ENCODE data around the gene PALLD. TPM values are rescaled to one million over a fixed set of nuclear protein-coding genes. Genes with fewer than 3 reads are reported as not detected.

PALLD gene
- total RNA-seq, 1 experiment from 2014 or later, result 166 TPM

DNA sequence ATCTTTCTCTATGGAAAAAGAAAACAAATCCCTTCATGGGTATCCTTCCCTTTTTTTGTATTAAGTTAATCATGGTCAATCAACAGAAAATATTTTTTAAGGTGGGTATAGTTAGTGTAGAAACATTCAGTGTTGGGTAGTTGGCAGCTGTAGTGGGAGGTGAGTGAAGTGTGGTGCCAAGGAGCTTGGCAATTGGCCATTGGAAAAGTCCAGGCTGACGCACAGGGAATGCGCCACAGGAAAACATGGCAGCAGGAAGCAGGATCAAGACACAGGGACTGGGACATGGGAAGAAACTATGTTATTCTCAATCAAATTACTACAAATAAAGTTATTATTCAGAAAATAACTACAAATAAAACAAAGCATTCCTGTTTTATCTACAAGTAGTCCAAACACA, 20.0 kb downstream of the PALLD start (continued):
- TF ChIP-seq, protein P1, sequence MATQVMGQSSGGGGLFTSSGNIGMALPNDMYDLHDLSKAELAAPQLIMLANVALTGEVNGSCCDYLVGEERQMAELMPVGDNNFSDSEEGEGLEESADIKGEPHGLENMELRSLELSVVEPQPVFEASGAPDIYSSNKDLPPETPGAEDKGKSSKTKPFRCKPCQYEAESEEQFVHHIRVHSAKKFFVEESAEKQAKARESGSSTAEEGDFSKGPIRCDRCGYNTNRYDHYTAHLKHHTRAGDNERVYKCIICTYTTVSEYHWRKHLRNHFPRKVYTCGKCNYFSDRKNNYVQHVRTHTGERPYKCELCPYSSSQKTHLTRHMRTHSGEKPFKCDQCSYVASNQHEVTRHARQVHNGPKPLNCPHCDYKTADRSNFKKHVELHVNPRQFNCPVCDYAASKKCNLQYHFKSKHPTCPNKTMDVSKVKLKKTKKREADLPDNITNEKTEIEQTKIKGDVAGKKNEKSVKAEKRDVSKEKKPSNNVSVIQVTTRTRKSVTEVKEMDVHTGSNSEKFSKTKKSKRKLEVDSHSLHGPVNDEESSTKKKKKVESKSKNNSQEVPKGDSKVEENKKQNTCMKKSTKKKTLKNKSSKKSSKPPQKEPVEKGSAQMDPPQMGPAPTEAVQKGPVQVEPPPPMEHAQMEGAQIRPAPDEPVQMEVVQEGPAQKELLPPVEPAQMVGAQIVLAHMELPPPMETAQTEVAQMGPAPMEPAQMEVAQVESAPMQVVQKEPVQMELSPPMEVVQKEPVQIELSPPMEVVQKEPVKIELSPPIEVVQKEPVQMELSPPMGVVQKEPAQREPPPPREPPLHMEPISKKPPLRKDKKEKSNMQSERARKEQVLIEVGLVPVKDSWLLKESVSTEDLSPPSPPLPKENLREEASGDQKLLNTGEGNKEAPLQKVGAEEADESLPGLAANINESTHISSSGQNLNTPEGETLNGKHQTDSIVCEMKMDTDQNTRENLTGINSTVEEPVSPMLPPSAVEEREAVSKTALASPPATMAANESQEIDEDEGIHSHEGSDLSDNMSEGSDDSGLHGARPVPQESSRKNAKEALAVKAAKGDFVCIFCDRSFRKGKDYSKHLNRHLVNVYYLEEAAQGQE (IDR thresholded peaks at IDR 0.05; ENCODE audit: low read depth), result no peak
- TF ChIP-seq, protein P2, sequence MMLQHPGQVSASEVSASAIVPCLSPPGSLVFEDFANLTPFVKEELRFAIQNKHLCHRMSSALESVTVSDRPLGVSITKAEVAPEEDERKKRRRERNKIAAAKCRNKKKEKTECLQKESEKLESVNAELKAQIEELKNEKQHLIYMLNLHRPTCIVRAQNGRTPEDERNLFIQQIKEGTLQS (IDR thresholded peaks at IDR 0.05), result no peak
- no peak for TF ChIP-seq CBX3 (IDR thresholded peaks at IDR 0.05; ENCODE audit: low read depth)
- no peak for TF ChIP-seq FOSL1 (IDR thresholded peaks at IDR 0.05; ENCODE audit: low read depth)
- TF ChIP-seq ZBTB33 (IDR thresholded peaks at IDR 0.05; ENCODE audit: extremely low read depth, insufficient replicate concordance, low read length), result no peak
- no peak for TF ChIP-seq ZFX (IDR thresholded peaks at IDR 0.05)
- TF ChIP-seq SP1 (IDR thresholded peaks at IDR 0.05; ENCODE audit: low read depth), result no peak
- TF ChIP-seq SRF (IDR thresholded peaks at IDR 0.05; ENCODE audit: low read depth), result no peak
- TF ChIP-seq EGR1 (IDR thresholded peaks at IDR 0.05; ENCODE audit: low read depth), result no peak
- no peak for TF ChIP-seq ELF1 (IDR thresholded peaks at IDR 0.05; ENCODE audit: borderline replicate concordance, low read depth)
- no peak for TF ChIP-seq CEBPB (IDR thresholded peaks at IDR 0.05; ENCODE audit: low read depth)
